ENCODE results near the gene RFC5. TPM values are rescaled to one million over a fixed set of nuclear protein-coding genes. Genes with fewer than 3 reads are reported as not detected.

RFC5 gene
- polyA plus RNA-seq, 1 experiment, result 11.5 TPM

DNA sequence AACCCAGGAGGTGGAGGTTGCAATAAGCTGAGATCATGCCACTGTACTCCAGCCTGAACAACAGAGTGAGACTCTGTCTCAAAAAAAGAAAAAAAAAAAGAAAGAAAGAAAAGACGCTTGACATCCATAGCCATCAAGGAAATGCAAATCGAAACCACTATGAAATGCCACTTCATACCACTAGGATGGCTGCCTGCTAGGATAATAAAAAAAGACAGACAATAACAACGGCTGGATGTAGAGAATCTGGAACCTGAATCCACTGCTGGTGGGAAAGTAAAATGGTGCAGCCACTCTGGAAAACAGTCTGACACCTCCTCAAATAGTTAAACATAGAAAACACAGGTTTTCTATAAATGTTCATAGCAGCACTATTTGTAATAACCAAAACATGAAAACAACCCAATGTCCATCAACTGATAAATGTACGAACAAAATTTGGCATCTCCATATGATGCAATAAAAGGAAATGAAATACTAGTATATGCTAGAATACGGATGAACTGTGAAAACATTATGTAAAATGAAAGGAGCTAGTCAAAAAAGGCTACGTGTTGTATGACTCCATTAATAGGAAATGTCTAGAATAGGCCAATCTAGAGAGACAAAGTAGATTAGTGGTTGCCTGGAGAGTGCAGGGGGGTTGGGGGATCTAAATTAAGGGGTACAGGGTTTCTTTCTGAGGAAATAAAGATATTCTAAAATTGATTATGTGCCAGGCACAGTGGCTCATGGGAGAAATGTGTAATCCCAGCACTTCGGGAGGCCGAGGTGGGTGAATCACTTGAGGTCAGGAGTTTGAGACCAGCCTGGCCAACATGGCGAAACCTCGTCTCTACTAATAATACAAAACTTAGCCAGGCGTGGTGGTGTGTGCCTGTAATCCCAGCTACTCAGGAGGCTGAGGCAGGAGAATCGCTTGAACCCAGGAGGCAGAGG, 34.7 kb downstream of the RFC5 start:
- Histone ChIP-seq H3K4me3 (ENCODE audit: low read depth, low read length) (no peak overlapping the region), H3K27me3 (ENCODE audit: control insufficient read depth, insufficient read depth, low read length) (no peaks in the 10 kb centered on the region), H3K36me3 (ENCODE audit: control insufficient read depth, insufficient read depth, low read length) (peaks cover 5% of the 10 kb centered on the region)
- ChIA-PET CTCF (no interaction called here), POLR2A (no interaction called here)
- no peak for DNase-seq (ENCODE audit: low read depth)
- TF ChIP-seq, protein P1, sequence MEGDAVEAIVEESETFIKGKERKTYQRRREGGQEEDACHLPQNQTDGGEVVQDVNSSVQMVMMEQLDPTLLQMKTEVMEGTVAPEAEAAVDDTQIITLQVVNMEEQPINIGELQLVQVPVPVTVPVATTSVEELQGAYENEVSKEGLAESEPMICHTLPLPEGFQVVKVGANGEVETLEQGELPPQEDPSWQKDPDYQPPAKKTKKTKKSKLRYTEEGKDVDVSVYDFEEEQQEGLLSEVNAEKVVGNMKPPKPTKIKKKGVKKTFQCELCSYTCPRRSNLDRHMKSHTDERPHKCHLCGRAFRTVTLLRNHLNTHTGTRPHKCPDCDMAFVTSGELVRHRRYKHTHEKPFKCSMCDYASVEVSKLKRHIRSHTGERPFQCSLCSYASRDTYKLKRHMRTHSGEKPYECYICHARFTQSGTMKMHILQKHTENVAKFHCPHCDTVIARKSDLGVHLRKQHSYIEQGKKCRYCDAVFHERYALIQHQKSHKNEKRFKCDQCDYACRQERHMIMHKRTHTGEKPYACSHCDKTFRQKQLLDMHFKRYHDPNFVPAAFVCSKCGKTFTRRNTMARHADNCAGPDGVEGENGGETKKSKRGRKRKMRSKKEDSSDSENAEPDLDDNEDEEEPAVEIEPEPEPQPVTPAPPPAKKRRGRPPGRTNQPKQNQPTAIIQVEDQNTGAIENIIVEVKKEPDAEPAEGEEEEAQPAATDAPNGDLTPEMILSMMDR (IDR thresholded peaks at IDR 0.05; ENCODE audit: insufficient read depth, low read depth, low read length), result no peak

DNA sequence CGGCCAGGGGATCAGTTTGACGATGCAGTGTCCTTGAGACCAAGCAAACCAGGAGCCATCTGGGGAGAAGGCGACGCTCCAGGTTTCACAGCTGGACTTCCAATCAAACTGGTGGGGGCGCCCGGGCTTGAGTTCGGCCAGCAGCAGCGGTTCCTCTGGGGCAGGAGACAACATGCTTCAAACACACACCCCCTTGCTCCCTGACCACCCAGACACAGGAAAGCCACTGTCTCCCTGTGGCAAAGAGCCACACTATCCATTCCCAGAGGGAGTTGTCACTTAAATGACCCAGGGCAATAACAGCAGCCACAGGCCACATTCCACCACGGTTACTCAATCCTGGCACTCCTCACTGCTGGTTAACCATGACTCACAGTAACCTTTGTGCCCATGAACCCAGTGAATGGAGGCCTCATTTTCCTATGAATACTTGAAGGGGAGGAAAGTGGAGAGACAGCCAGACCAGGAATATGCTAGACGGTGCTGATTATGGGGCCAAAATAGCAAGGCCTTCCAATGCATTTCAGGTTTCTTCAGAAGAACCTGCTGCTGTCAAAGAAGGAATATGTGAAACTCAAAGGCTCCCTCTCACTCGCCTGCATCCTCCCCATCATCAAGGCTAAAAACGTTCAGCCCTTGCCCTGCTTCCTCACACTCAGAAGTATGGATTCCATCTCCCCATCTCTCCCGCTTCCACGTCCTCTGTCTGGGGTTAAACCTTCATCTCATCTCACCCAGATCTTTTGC, 36.0 kb downstream of the RFC5 start:
- POLR2A ChIA-PET, result no interaction called here
- peaks cover 2% of the 10 kb centered on the region; the same call in 1 of the 2 replicates for H3K36me3 ChIP-seq (ENCODE audit: control insufficient read depth, insufficient read depth, low read length)
- no peaks in the 10 kb centered on the region for H3K27me3 ChIP-seq (ENCODE audit: control insufficient read depth, insufficient read depth, low read length)
- H3K4me3 ChIP-seq (ENCODE audit: low read depth, low read length), result no peak overlapping the region
- DNase-seq (ENCODE audit: low read depth), result peak; percentile 96
- CTCF ChIA-PET, result interaction anchor here (1.2 kb wide), 1 partner anchor 18 kb away, joined by 4 read pairs; no protein-coding TSS in a partner anchor
- TF ChIP-seq, protein P1 (IDR thresholded peaks at IDR 0.05; ENCODE audit: insufficient read depth, low read depth, low read length), result no peak

DNA sequence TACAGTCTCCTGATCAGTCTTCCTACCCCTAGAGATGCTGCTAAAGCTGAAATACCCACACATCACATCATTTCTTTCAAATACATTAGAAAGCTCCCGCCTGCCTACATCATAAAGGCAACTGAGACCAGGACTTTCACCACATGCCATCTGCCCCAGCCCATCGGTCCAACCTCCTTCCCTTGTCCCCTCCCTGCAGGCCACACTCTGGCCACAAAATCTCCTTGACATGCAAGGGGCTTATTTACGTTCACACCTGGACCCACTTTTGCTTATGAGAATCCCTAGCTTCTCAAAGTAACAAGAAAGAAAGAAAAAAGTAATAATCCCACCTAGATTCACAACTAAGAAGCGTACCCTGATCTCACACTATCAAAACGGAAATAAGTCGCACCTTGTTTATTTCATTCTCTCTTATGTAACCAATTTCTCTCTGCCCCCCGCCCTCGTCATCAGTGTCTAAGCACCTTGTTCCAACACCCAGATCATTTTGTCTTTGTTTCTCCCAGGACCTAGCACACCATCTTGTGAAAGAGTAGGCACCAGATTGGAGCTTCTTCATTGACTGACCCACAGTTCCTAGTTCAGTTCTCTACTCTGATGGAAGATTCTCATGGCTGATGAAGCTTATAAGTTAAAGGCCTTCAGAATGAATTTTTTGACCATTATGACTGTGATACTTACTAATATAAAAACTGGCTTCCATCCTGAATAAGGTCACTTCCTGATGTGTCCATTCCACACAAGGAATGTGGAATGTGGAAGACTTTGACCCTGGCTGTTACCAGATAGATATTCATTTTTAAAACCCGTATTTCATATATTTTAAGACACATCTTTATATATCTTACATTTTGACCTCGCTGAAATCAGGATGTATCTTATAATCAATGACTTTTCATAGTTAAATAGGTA, 36.8 kb downstream of the RFC5 start:
- ChIA-PET POLR2A (no interaction called here), CTCF (interaction anchor here (0.8 to 1.7 kb wide), 3 partner anchors 17 to 25 kb away, joined by 3 to 4 read pairs (median 4); no protein-coding TSS in a partner anchor)

DNA sequence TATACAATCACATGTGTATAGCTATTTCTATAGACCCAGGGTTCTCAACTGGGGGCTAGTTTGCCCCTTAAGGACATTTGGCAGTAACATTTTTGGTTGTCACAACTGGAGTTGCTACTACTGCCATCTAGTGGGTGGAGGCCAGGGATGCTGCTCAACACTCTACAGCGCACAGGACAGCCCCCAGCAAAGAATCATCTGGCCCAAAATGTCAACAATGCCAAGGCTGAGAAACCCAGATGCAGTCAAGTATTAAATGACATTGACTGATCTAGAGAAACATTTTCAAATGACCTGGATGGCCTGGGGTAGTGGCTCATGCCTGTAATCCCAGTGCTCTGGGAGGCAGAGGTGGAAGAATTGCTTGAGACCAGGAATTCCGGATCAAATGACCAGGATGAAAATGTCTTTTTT, 38.6 kb downstream of the RFC5 start:
- Histone ChIP-seq H3K27me3 (ENCODE audit: control insufficient read depth, insufficient read depth, low read length) (no peaks in the 10 kb centered on the region), H3K4me3 (ENCODE audit: low read depth, low read length) (no peak overlapping the region), H3K36me3 (ENCODE audit: control insufficient read depth, insufficient read depth, low read length) (no peaks in the 10 kb centered on the region; the same call in 1 of the 2 replicates)
- POLR2A ChIA-PET, result no interaction called here
- CTCF ChIA-PET, result interaction anchor here (0.7 to 1.7 kb wide), 4 partner anchors 11 to 180 kb away, joined by 3 read pairs; no protein-coding TSS in a partner anchor
- no peak for DNase-seq (ENCODE audit: low read depth)
- TF ChIP-seq, protein P1 (IDR thresholded peaks at IDR 0.05; ENCODE audit: insufficient read depth, low read depth, low read length), result peak; percentile 54

More for the DNA sequence above, 36.8 kb downstream of the RFC5 start:
- no peak overlapping the region for H3K4me3 ChIP-seq (ENCODE audit: low read depth, low read length)
- no peak for DNase-seq (ENCODE audit: low read depth)
- H3K27me3 ChIP-seq (ENCODE audit: control insufficient read depth, insufficient read depth, low read length), result no peaks in the 10 kb centered on the region
- H3K36me3 ChIP-seq (ENCODE audit: control insufficient read depth, insufficient read depth, low read length), result peaks cover 2% of the 10 kb centered on the region; the same call in 1 of the 2 replicates
- TF ChIP-seq, protein P1 (IDR thresholded peaks at IDR 0.05; ENCODE audit: insufficient read depth, low read depth, low read length), result no peak

Data from BJ (cell line).